Adrenal gland (tissue), 5 donors: Measurements from ENCODE around the gene CLDN10.

ENCODE experiments used
- POLR2A ChIP-seq, 2 donors: fragments of 450-650 bp; IDR thresholded peaks; one replicate each; pipeline ENCODE4 v1.6.1; 2017; ENCODE audit warnings: antibody characterized with exemption in 2 of 2, mild to moderate bottlenecking in 2 of 2, moderate library complexity in 1 of 2
- TF ChIP-seq, protein P1 (sequence below), 6 experiments: fragments of 450-650 bp in 4 of 6; fragments of 200-600 bp in 2 of 6; sonication (generic) in 1 of 6; IDR thresholded peaks; 1 replicate in 5 of 6; 2 replicates in 1 of 6; pipeline versions ENCODE4 v1.5.1 to v1.8.0; 2016 to 2021; ENCODE audit warnings: antibody characterized with exemption in 6 of 6, mild to moderate bottlenecking in 2 of 6, moderate library complexity in 1 of 6
- donor health status: DM: no; HTN: no; CAD: no.

GRCh38 chr13:95559100-95559499, 6.6 kb downstream of the CLDN10 start:
- TF ChIP-seq, protein P1, sequence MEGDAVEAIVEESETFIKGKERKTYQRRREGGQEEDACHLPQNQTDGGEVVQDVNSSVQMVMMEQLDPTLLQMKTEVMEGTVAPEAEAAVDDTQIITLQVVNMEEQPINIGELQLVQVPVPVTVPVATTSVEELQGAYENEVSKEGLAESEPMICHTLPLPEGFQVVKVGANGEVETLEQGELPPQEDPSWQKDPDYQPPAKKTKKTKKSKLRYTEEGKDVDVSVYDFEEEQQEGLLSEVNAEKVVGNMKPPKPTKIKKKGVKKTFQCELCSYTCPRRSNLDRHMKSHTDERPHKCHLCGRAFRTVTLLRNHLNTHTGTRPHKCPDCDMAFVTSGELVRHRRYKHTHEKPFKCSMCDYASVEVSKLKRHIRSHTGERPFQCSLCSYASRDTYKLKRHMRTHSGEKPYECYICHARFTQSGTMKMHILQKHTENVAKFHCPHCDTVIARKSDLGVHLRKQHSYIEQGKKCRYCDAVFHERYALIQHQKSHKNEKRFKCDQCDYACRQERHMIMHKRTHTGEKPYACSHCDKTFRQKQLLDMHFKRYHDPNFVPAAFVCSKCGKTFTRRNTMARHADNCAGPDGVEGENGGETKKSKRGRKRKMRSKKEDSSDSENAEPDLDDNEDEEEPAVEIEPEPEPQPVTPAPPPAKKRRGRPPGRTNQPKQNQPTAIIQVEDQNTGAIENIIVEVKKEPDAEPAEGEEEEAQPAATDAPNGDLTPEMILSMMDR (IDR thresholded peaks at IDR 0.05) = no peak
- TF ChIP-seq POLR2A (IDR thresholded peaks at IDR 0.05) = no peak
